CD4-positive, alpha-beta memory T cell (primary cell): ENCODE results near the gene DAPK1. TPM values are rescaled to one million over a fixed set of nuclear protein-coding genes. Genes with fewer than 3 reads are reported as not detected.

Experiments used
- CTCF ChIA-PET: fragments of 350-600 bp; sonication (Branson Sonifier 250); formaldehyde crosslinking; loops from one replicate; lab custom pipeline; 2021; ENCODE audit warnings: inconsistent platforms; ENCODE audit not compliant: partially characterized antibody; lab: Charles Lee
- POLR2A ChIA-PET: fragments of 350-600 bp; sonication (Branson Sonifier 250); formaldehyde crosslinking; loops from one replicate; lab custom pipeline; 2021; ENCODE audit not compliant: partially characterized antibody; lab: Charles Lee
- DNase-seq, 5 donors: peaks; one replicate each; pipeline versions ENCODE4 v3.0.0 to v3.0.0-alpha.2; 2020 to 2022; ENCODE audit warnings: mixed read lengths in 1 of 5
- H3K27ac ChIP-seq: one replicate; pipeline ENCODE4 v1.7.0; 2013; ENCODE audit warnings: low read depth, low read length
- H3K27me3 ChIP-seq: 2 replicates; pipeline ENCODE4 v1.7.0; 2013; ENCODE audit warnings: mild to moderate bottlenecking, low read length, moderate library complexity; ENCODE audit not compliant: insufficient read depth
- H3K36me3 ChIP-seq: 2 replicates; pipeline ENCODE4 v1.7.0; 2013; ENCODE audit warnings: mild to moderate bottlenecking, low read length, moderate library complexity; ENCODE audit not compliant: insufficient read depth
- H3K4me1 ChIP-seq: 2 replicates; pipeline ENCODE4 v1.7.0; 2013; ENCODE audit warnings: mild to moderate bottlenecking, low read length, moderate library complexity; ENCODE audit not compliant: insufficient read depth
- H3K4me3 ChIP-seq, 2 donors: one replicate each; pipeline ENCODE4 v1.7.0; 2013; ENCODE audit warnings: low read length in 2 of 2, mild to moderate bottlenecking in 1 of 2
- H3K9me3 ChIP-seq, 2 donors: one replicate each; pipeline ENCODE4 v1.7.0; 2013; ENCODE audit warnings: low read length in 2 of 2, control low read depth in 1 of 2; ENCODE audit not compliant: control insufficient read depth in 1 of 2
- H3K27ac Mint-ChIP-seq, 7 donors: one replicate each; pipeline ENCODE4 v1.8.0; 2020 to 2021; ENCODE audit warnings: mixed read lengths in 7 of 7, mild to moderate bottlenecking in 6 of 7, inconsistent platforms in 3 of 7, moderate library complexity in 3 of 7
- H3K27me3 Mint-ChIP-seq, 2 donors: one replicate each; pipeline ENCODE4 v1.8.0; 2020 to 2021; ENCODE audit warnings: mixed read lengths in 2 of 2
- H3K36me3 Mint-ChIP-seq, 2 donors: one replicate each; pipeline ENCODE4 v1.8.0; 2020 to 2021; ENCODE audit warnings: mixed read lengths in 2 of 2, inconsistent platforms in 1 of 2, mild to moderate bottlenecking in 1 of 2
- H3K4me1 Mint-ChIP-seq, 4 donors: one replicate each; pipeline ENCODE4 v1.8.0; 2020 to 2021; ENCODE audit warnings: mixed read lengths in 4 of 4, mild to moderate bottlenecking in 1 of 4
- H3K4me3 Mint-ChIP-seq, 8 donors: one replicate each; pipeline ENCODE4 v1.8.0; 2020 to 2021; ENCODE audit warnings: mixed read lengths in 8 of 8, mild to moderate bottlenecking in 7 of 8, moderate library complexity in 6 of 8, inconsistent platforms in 3 of 8
- H3K9me3 Mint-ChIP-seq, 8 donors: one replicate each; pipeline ENCODE4 v1.8.0; 2020 to 2021; ENCODE audit warnings: mixed read lengths in 8 of 8, mild to moderate bottlenecking in 5 of 8, inconsistent platforms in 3 of 8, moderate library complexity in 1 of 8
- intact Hi-C: fragments of 100-400 bp; cut with micrococcal nuclease; formaldehyde crosslinking; loops from one replicate; pipeline ENCODE4 v1.15.1; 2023
- polyA plus RNA-seq, 2 donors: library from polyadenylated mRNA; unstranded; fragments of 300-500 nt; fragmentation: Illumina TruSeq; gene quantifications; one replicate each; pipeline ENCODE4 v1.2.3, GENCODE V29; 2021
- total RNA-seq, 2 experiments: library from RNA; stranded (reverse); gene quantifications; one replicate each; pipeline ENCODE4 v1.2.3, GENCODE V29; 2021

The DAPK1 gene
- total and polyA plus RNA-seq, 4 experiments from 2014 or later, result 1.7 to 2.2 TPM; not detected in 2

GRCh38 chr9:87640385-87640795 is 142.7 kb downstream of the DAPK1 start:
- H3K36me3 Mint-ChIP-seq, result no peaks in the 10 kb centered on the region
- Histone ChIP-seq H3K36me3 (no peaks in the 10 kb centered on the region), H3K27me3 (no peaks in the 10 kb centered on the region), H3K4me1 (no peaks in the 10 kb centered on the region), H3K4me3 (no peak overlapping the region), H3K27ac (no peak overlapping the region), H3K9me3 (no peaks in the 10 kb centered on the region)
- no peaks in the 10 kb centered on the region for H3K4me1 Mint-ChIP-seq
- no peak overlapping the region for H3K27ac Mint-ChIP-seq
- intact Hi-C loops, result no loop called here
- peaks cover 0 to 6% of the 10 kb centered on the region in 2 donors for H3K27me3 Mint-ChIP-seq
- H3K4me3 Mint-ChIP-seq, result no peak overlapping the region
- ChIA-PET POLR2A (no interaction called here), CTCF (no interaction called here)
- no peak for DNase-seq
- H3K9me3 Mint-ChIP-seq, result no peaks in the 10 kb centered on the region

- Histone ChIP-seq H3K4me3 (no peak overlapping the region), H3K4me1 (no peaks in the 10 kb centered on the region), H3K9me3 (no peaks in the 10 kb centered on the region), H3K27me3 (no peaks in the 10 kb centered on the region), H3K36me3 (no peaks in the 10 kb centered on the region), H3K27ac (no peak overlapping the region)
- Mint-ChIP-seq H3K36me3 (no peaks in the 10 kb centered on the region), H3K4me3 (no peak overlapping the region), H3K9me3 (no peaks in the 10 kb centered on the region), H3K27me3 (peaks cover 0 to 6% of the 10 kb centered on the region in 2 donors), H3K27ac (no peak overlapping the region), H3K4me1 (no peaks in the 10 kb centered on the region)
- intact Hi-C loops, result no loop called here
- DNase-seq, result no peak
- ChIA-PET CTCF (no interaction called here), POLR2A (no interaction called here)
These were observed 143.4 kb downstream of the DAPK1 start for GRCh38 chr9:87641067-87641466.

GRCh38 chr9:87642330-87643106 is 144.9 kb downstream of the DAPK1 start:
- H3K27me3 Mint-ChIP-seq, result peaks cover 0 to 6% of the 10 kb centered on the region in 2 donors
- ChIA-PET POLR2A (no interaction called here), CTCF (no interaction called here)
- H3K4me1 Mint-ChIP-seq, result no peaks in the 10 kb centered on the region
- H3K27ac Mint-ChIP-seq, result no peak overlapping the region
- Histone ChIP-seq H3K36me3 (no peaks in the 10 kb centered on the region), H3K9me3 (no peaks in the 10 kb centered on the region), H3K4me3 (no peak overlapping the region), H3K4me1 (no peaks in the 10 kb centered on the region), H3K27me3 (no peaks in the 10 kb centered on the region), H3K27ac (no peak overlapping the region)
- H3K9me3 Mint-ChIP-seq, result no peaks in the 10 kb centered on the region
- no peak for DNase-seq
- no peaks in the 10 kb centered on the region for H3K36me3 Mint-ChIP-seq
- H3K4me3 Mint-ChIP-seq, result no peak overlapping the region
- intact Hi-C loops, result no loop called here

GRCh38 chr9:87643107-87643650 is 145.5 kb downstream of the DAPK1 start:
- intact Hi-C loops, result no loop called here
- H3K4me3 ChIP-seq, result no peak overlapping the region
- H3K36me3 ChIP-seq, result no peaks in the 10 kb centered on the region
- no peak overlapping the region for H3K4me3 Mint-ChIP-seq
- no peaks in the 10 kb centered on the region for H3K4me1 ChIP-seq
- no peaks in the 10 kb centered on the region for H3K9me3 ChIP-seq
- no peaks in the 10 kb centered on the region for H3K36me3 Mint-ChIP-seq
- H3K27ac ChIP-seq, result no peak overlapping the region
- H3K4me1 Mint-ChIP-seq, result no peaks in the 10 kb centered on the region
- no peak overlapping the region for H3K27ac Mint-ChIP-seq
- ChIA-PET CTCF (no interaction called here), POLR2A (no interaction called here)
- H3K27me3 ChIP-seq, result no peaks in the 10 kb centered on the region
- DNase-seq, result no peak
- peaks cover 0 to 6% of the 10 kb centered on the region in 2 donors for H3K27me3 Mint-ChIP-seq
- H3K9me3 Mint-ChIP-seq, result no peaks in the 10 kb centered on the region

- Histone ChIP-seq H3K9me3 (no peaks in the 10 kb centered on the region), H3K27me3 (no peaks in the 10 kb centered on the region), H3K36me3 (no peaks in the 10 kb centered on the region), H3K4me3 (no peak overlapping the region), H3K4me1 (no peaks in the 10 kb centered on the region), H3K27ac (no peak overlapping the region)
- Mint-ChIP-seq H3K27me3 (peaks cover 0 to 6% of the 10 kb centered on the region in 2 donors), H3K36me3 (no peaks in the 10 kb centered on the region), H3K27ac (no peak overlapping the region), H3K4me3 (no peak overlapping the region), H3K9me3 (no peaks in the 10 kb centered on the region), H3K4me1 (no peaks in the 10 kb centered on the region)
- CTCF ChIA-PET, result interaction anchor here (1.2 kb wide), 1 partner anchor 33 kb away, joined by 3 read pairs; no protein-coding TSS in a partner anchor
- intact Hi-C loops, result no loop called here
- no peak for DNase-seq
- POLR2A ChIA-PET, result no interaction called here
These were observed 146.3 kb downstream of the DAPK1 start for GRCh38 chr9:87643778-87644570.

GRCh38 chr9:87644659-87645058 is 147.0 kb downstream of the DAPK1 start:
- H3K27me3 ChIP-seq, result no peaks in the 10 kb centered on the region
- H3K36me3 ChIP-seq, result no peaks in the 10 kb centered on the region
- no peaks in the 10 kb centered on the region for H3K9me3 ChIP-seq
- no peak overlapping the region for H3K4me3 ChIP-seq
- no peaks in the 10 kb centered on the region for H3K9me3 Mint-ChIP-seq
- no peaks in the 10 kb centered on the region for H3K4me1 ChIP-seq
- peaks cover 0 to 6% of the 10 kb centered on the region in 2 donors for H3K27me3 Mint-ChIP-seq
- no peak overlapping the region for H3K4me3 Mint-ChIP-seq
- POLR2A ChIA-PET, result no interaction called here
- H3K36me3 Mint-ChIP-seq, result no peaks in the 10 kb centered on the region
- intact Hi-C loops, result no loop called here
- no peaks in the 10 kb centered on the region for H3K4me1 Mint-ChIP-seq
- CTCF ChIA-PET, result interaction anchor here (1.2 kb wide), 1 partner anchor 32 kb away, joined by 3 read pairs; no protein-coding TSS in a partner anchor
- no peak overlapping the region for H3K27ac ChIP-seq
- H3K27ac Mint-ChIP-seq, result no peak overlapping the region
- no peak for DNase-seq

GRCh38 chr9:87646546-87646945 is 148.9 kb downstream of the DAPK1 start:
- H3K4me3 ChIP-seq, result no peak overlapping the region
- Mint-ChIP-seq H3K27ac (no peak overlapping the region), H3K4me3 (no peak overlapping the region), H3K9me3 (no peaks in the 10 kb centered on the region), H3K27me3 (peaks cover 0 to 6% of the 10 kb centered on the region in 2 donors), H3K36me3 (no peaks in the 10 kb centered on the region), H3K4me1 (no peaks in the 10 kb centered on the region)
- ChIA-PET CTCF (no interaction called here), POLR2A (no interaction called here)
- no peak overlapping the region for H3K27ac ChIP-seq
- no peaks in the 10 kb centered on the region for H3K9me3 ChIP-seq
- no peak for DNase-seq
- intact Hi-C loops, result no loop called here
- H3K27me3 ChIP-seq, result no peaks in the 10 kb centered on the region
- H3K4me1 ChIP-seq, result no peaks in the 10 kb centered on the region
- no peaks in the 10 kb centered on the region for H3K36me3 ChIP-seq
